Measurements from ENCODE around the gene CD33. TPM values are rescaled to one million over a fixed set of nuclear protein-coding genes. Genes with fewer than 3 reads are reported as not detected.

Gene CD33
- total RNA-seq, 1 donor from 2014 or later = not detected

DNA sequence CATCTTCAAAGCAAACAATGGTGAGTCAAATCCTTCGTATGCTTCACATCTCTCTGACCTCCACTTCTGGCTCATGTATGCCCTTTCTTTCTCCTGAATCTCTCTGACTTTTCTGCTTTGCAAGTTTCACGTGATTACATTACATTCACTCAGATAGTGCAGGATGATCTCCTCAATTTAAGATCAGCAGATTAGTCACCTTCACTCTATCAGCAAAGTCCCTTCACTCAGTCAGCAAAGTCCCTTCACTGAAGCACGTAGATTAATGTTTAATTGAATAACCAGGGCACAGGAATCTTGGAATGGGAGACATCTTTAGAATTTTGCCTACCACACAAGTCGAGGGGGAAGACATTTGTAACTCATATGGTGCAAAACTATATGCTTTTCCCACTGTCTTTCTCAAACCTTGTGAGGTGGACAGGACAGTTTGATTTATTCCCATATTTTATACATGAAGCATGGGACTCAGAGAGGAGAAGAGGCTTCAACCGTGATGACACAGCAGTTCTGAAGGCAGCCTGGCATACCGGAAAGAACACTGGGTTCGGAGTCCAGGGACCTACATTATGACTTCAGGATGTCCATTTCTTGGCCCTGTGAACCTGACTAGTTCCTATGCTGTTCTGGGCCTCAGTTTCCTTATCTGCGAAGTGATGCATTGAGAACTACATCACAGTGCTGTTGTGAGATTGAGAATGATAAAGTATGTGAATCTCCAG lies 49.3 kb downstream of the CD33 start:
- TF ChIP-seq, protein P1, sequence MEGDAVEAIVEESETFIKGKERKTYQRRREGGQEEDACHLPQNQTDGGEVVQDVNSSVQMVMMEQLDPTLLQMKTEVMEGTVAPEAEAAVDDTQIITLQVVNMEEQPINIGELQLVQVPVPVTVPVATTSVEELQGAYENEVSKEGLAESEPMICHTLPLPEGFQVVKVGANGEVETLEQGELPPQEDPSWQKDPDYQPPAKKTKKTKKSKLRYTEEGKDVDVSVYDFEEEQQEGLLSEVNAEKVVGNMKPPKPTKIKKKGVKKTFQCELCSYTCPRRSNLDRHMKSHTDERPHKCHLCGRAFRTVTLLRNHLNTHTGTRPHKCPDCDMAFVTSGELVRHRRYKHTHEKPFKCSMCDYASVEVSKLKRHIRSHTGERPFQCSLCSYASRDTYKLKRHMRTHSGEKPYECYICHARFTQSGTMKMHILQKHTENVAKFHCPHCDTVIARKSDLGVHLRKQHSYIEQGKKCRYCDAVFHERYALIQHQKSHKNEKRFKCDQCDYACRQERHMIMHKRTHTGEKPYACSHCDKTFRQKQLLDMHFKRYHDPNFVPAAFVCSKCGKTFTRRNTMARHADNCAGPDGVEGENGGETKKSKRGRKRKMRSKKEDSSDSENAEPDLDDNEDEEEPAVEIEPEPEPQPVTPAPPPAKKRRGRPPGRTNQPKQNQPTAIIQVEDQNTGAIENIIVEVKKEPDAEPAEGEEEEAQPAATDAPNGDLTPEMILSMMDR (IDR thresholded peaks at IDR 0.05; ENCODE audit: partially characterized antibody, unreplicated experiment) = no peak
- Mint-ChIP-seq H3K27ac (ENCODE audit: unreplicated experiment) (no peak overlapping the region), H3K36me3 (ENCODE audit: unreplicated experiment) (peaks cover 3% of the 10 kb centered on the region), H3K9me3 (ENCODE audit: unreplicated experiment) (no peaks in the 10 kb centered on the region), H3K4me3 (ENCODE audit: unreplicated experiment) (no peak overlapping the region), H3K4me1 (ENCODE audit: low read depth, unreplicated experiment) (no peaks in the 10 kb centered on the region), H3K27me3 (ENCODE audit: unreplicated experiment) (peaks cover 11% of the 10 kb centered on the region)
- DNase-seq = no peak

DNA sequence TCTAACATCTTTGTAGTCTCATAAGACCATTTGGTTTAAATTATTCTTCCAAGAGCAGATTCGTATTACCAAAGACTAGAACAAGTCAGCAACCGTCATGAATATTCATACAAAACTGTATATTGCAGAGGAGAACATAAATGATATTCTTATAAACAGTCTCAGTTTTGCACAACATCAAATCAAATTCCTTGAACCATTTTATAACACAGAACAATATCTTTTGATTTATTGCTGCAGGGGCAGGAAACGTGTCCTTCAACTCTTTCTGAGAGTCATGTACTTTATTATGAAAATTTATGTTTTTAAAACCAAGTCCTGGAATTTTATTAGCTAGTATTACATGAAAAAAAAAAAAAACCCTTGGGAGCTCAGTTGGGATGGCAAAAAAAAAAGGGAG lies 52.2 kb downstream of the CD33 start:
- TF ChIP-seq, protein P1 (IDR thresholded peaks at IDR 0.05; ENCODE audit: partially characterized antibody, unreplicated experiment) = no peak
- H3K27ac Mint-ChIP-seq (ENCODE audit: unreplicated experiment) = no peak overlapping the region
- no peaks in the 10 kb centered on the region for H3K9me3 Mint-ChIP-seq (ENCODE audit: unreplicated experiment)
- H3K36me3 Mint-ChIP-seq (ENCODE audit: unreplicated experiment) = no peaks in the 10 kb centered on the region
- DNase-seq = no peak
- H3K4me1 Mint-ChIP-seq (ENCODE audit: low read depth, unreplicated experiment) = no peaks in the 10 kb centered on the region
- peaks cover 8% of the 10 kb centered on the region for H3K27me3 Mint-ChIP-seq (ENCODE audit: unreplicated experiment)
- no peak overlapping the region for H3K4me3 Mint-ChIP-seq (ENCODE audit: unreplicated experiment)

DNA sequence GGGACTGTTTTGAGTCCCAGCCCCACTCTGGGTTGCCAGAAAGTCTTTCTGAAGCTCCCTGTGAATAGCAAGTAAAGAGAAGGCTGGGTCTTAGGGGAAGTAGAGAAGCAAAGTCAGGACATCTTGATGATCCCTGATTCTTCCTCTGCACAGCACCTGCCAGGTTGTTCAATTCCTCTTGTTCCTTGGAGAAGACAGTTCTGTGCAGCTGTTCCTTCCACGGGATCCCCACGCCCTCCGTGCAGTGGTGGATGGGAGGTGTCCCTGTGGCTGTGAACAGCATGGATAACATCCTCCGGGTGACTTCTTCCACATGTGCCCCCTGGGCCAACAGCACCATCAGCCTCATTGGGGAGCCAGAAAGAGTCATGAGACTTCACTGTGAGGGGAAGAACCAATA lies 57.5 kb downstream of the CD33 start:
- no peak for DNase-seq
- Mint-ChIP-seq H3K9me3 (ENCODE audit: unreplicated experiment) (no peaks in the 10 kb centered on the region), H3K36me3 (ENCODE audit: unreplicated experiment) (peaks cover 5% of the 10 kb centered on the region), H3K4me3 (ENCODE audit: unreplicated experiment) (no peak overlapping the region), H3K4me1 (ENCODE audit: low read depth, unreplicated experiment) (no peaks in the 10 kb centered on the region), H3K27me3 (ENCODE audit: unreplicated experiment) (peaks cover 15% of the 10 kb centered on the region), H3K27ac (ENCODE audit: unreplicated experiment) (no peak overlapping the region)
- TF ChIP-seq, protein P1 (IDR thresholded peaks at IDR 0.05; ENCODE audit: partially characterized antibody, unreplicated experiment) = no peak

DNA sequence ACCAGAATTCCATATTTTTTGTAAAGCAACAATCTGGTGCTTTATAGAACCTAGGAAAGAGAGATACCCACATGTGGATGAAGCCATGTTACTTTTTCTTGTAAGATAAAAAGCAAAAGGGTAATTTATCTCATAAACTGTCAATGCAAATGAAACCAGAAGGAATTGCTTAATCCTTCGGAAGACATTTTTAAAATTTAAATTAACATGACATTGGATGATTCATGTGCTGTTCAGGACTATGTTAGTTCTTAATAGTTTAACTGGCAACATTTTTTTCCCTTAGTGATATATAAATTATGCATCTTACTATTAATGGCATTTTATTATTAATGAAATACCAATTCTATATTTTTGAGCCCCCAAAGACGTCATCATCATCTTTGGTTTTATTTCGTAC lies 60.8 kb downstream of the CD33 start:
- Mint-ChIP-seq H3K27me3 (ENCODE audit: unreplicated experiment) (peaks cover 7% of the 10 kb centered on the region), H3K4me3 (ENCODE audit: unreplicated experiment) (no peak overlapping the region), H3K36me3 (ENCODE audit: unreplicated experiment) (peaks cover 5% of the 10 kb centered on the region), H3K4me1 (ENCODE audit: low read depth, unreplicated experiment) (no peaks in the 10 kb centered on the region), H3K9me3 (ENCODE audit: unreplicated experiment) (no peaks in the 10 kb centered on the region), H3K27ac (ENCODE audit: unreplicated experiment) (no peak overlapping the region)
- TF ChIP-seq, protein P1 (IDR thresholded peaks at IDR 0.05; ENCODE audit: partially characterized antibody, unreplicated experiment) = no peak
- no peak for DNase-seq

Small RNA genes within 50 kb of the gene (microRNA-seq; reads per million reads assigned to microRNA genes)
- gene MIR8074 (ENCODE audit: unreplicated experiment) = not detected

Other genes starting within 250 kb of the CD33 start
- not detected for gene KLK7, start 241.2 kb upstream of the CD33 start, total RNA-seq (ENCODE audit: unreplicated experiment)
- not detected for gene KLK8, start 223.5 kb upstream of the CD33 start, total RNA-seq (ENCODE audit: unreplicated experiment)
- gene KLK10, start 205.4 kb upstream of the CD33 start, total RNA-seq (ENCODE audit: unreplicated experiment) = not detected
- not detected for gene KLK11, start 198.5 kb upstream of the CD33 start, total RNA-seq (ENCODE audit: unreplicated experiment)
- gene KLK12, start 190.1 kb upstream of the CD33 start, total RNA-seq (ENCODE audit: unreplicated experiment) = 0.66 TPM
- not detected for gene KLK13, start 160.0 kb upstream of the CD33 start, total RNA-seq (ENCODE audit: unreplicated experiment)
- gene KLK14, start 142.2 kb upstream of the CD33 start, total RNA-seq (ENCODE audit: unreplicated experiment) = 1.5 TPM
- gene CTU1, start 116.7 kb upstream of the CD33 start, total RNA-seq (ENCODE audit: unreplicated experiment) = 8.0 TPM
- not detected for gene SIGLEC9, start 100.2 kb upstream of the CD33 start, total RNA-seq (ENCODE audit: unreplicated experiment)
- gene SIGLEC7, start 82.8 kb upstream of the CD33 start, total RNA-seq (ENCODE audit: unreplicated experiment) = not detected
- gene SIGLECL1, start 26.0 kb downstream of the CD33 start, total RNA-seq (ENCODE audit: unreplicated experiment) = not detected
- gene IGLON5, start 86.6 kb downstream of the CD33 start, total RNA-seq (ENCODE audit: unreplicated experiment) = 59.9 TPM
- gene VSIG10L, start 117.1 kb downstream of the CD33 start, total RNA-seq (ENCODE audit: unreplicated experiment) = 3.5 TPM
- 77.7 TPM for gene ETFB, start 141.3 kb downstream of the CD33 start, total RNA-seq (ENCODE audit: unreplicated experiment)
- gene CLDND2, start 143.9 kb downstream of the CD33 start, total RNA-seq (ENCODE audit: unreplicated experiment) = not detected
- not detected for gene NKG7, start 147.6 kb downstream of the CD33 start, total RNA-seq (ENCODE audit: unreplicated experiment)
- gene LIM2, start 162.9 kb downstream of the CD33 start, total RNA-seq (ENCODE audit: unreplicated experiment) = not detected
- gene C19orf84, start 165.5 kb downstream of the CD33 start, total RNA-seq (ENCODE audit: unreplicated experiment) = not detected
- gene SIGLEC10, start 192.6 kb downstream of the CD33 start, total RNA-seq (ENCODE audit: unreplicated experiment) = not detected
- gene SIGLEC8, start 233.4 kb downstream of the CD33 start, total RNA-seq (ENCODE audit: unreplicated experiment) = not detected

All from glutamatergic neuron (in vitro differentiated cells).